Measurements from ENCODE around the gene RSPO4. TPM values are rescaled to one million over a fixed set of nuclear protein-coding genes. Genes with fewer than 3 reads are reported as not detected.

The RSPO4 gene
- total RNA-seq, 2 donors from 2014 or later: 0.12 TPM; not detected in 1

DNA sequence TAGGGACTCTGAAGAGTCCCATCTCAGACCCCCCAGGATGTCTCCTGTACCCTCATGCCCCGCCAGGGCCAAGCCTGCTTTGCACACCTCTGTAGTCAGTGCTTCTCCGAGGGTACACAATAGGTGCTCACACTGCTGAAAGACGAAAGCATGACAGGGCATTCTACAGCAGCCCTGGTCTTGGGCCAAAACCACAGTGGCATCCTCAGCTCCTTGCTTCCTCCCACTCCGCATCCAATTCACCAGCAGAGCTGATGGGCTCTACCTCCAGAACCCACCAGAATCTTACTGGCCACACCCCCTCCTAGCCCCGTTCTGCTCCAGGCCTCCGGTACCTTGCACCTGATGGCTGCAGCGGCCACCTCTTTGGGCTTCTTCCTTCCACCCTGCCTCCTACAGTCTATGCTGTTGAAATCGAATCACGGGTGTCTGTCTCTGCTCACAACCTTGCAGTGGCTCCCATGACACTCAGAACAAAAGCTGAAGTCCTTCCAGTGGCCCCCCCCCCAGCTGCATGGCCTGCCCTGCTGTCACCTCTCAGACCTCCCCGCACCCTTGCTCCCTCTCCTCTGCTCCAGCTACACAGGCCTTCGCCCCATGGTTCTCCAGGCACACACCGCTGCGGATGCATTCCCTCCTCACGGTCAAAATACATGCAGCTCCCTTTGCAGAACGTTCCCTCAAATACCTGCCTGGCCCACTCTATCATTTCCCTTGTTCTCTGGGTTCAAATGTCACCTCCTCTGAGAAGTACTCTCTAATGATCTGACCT, 87.2 kb downstream of the RSPO4 start:
- Mint-ChIP-seq H3K9me3 (no peaks in the 10 kb centered on the region), H3K4me3 (no peak overlapping the region), H3K4me1 (ENCODE audit: low read depth) (no peaks in the 10 kb centered on the region), H3K27me3 (ENCODE audit: low read depth) (peaks cover 5% of the 10 kb centered on the region), H3K27ac (no peak overlapping the region), H3K36me3 (ENCODE audit: insufficient read depth in 2 of 2) (no peaks in the 10 kb centered on the region)
- DNase-seq: no peak
- no peak for ATAC-seq (replicated peaks in 1 of 2)

DNA sequence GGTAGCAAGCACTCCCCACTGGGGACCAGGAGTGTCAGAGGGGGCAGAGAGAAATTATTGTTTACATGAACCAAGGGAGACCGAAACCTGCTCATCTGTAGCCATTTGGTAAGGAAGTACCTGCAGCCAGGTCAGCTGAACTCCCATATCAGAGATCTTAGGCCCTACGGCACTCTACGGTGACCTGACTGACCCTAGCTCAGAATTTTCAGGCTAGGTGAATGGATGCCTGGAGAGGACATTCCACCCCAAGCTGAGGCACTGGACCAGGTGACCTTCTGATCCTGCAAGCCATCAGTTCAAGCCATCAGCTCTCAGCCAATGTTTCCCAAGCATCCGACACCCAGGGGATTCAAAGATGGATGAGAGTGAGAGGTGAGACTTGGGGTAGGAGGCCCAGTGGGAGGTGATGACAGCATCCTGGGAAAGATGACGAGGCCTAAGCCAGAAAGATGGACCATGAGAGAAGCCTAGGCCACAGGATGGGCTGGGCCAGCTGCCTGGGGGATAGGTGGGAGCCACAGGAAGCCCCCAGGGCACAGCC, 88.7 kb downstream of the RSPO4 start:
- DNase-seq: no peak

DNA sequence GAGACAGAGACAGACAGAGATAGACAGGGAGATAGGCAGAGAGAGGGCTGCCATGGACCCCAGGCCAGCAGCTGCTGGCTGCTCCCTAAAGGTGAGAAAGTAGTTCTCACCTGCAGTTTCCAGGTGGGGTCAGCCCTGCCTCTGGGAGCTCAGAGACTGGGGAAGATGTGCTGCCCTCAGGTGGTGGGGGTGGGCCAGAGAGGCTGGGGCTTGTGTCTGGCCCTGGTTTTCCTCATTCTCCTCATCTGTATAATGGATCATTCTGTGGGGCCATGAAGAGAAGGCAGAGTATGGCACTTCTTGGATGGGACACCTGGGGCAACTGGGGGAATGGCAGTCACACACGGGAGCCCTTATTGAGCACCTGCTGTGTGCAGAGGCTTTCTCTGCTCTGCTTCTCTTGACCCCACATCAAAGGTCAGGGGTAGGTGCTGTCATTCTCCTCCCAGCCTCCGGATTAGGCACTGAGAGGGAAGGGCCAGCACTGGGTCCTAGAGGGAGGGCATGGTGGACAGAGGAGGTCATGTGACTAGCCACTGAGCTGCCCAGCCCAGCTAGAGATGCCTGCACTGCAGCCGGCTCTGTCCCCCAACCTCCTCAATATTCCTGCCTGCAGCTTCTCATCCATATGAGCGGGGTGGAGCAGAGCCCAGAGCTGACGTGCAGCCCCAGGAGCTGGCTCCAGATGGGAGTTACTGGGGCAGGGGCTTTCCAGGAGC, 90.1 kb downstream of the RSPO4 start:
- Mint-ChIP-seq H3K27me3 (ENCODE audit: low read depth) (peaks cover 5% of the 10 kb centered on the region), H3K36me3 (ENCODE audit: insufficient read depth in 2 of 2) (no peaks in the 10 kb centered on the region), H3K4me1 (ENCODE audit: low read depth) (no peaks in the 10 kb centered on the region), H3K27ac (no peak overlapping the region), H3K4me3 (no peak overlapping the region), H3K9me3 (no peaks in the 10 kb centered on the region)
- peak in 1 of 2 donors; percentile 7 for DNase-seq
- no peak for ATAC-seq (replicated peaks in 1 of 2)

More for the DNA sequence above, 88.7 kb downstream of the RSPO4 start:
- ATAC-seq (replicated peaks in 1 of 2): no peak
- H3K4me3 Mint-ChIP-seq: no peak overlapping the region
- no peak overlapping the region for H3K27ac Mint-ChIP-seq
- H3K36me3 Mint-ChIP-seq (ENCODE audit: insufficient read depth in 2 of 2): no peaks in the 10 kb centered on the region
- no peaks in the 10 kb centered on the region for H3K4me1 Mint-ChIP-seq (ENCODE audit: low read depth)
- H3K9me3 Mint-ChIP-seq: no peaks in the 10 kb centered on the region
- peaks cover 5% of the 10 kb centered on the region for H3K27me3 Mint-ChIP-seq (ENCODE audit: low read depth)

DNA sequence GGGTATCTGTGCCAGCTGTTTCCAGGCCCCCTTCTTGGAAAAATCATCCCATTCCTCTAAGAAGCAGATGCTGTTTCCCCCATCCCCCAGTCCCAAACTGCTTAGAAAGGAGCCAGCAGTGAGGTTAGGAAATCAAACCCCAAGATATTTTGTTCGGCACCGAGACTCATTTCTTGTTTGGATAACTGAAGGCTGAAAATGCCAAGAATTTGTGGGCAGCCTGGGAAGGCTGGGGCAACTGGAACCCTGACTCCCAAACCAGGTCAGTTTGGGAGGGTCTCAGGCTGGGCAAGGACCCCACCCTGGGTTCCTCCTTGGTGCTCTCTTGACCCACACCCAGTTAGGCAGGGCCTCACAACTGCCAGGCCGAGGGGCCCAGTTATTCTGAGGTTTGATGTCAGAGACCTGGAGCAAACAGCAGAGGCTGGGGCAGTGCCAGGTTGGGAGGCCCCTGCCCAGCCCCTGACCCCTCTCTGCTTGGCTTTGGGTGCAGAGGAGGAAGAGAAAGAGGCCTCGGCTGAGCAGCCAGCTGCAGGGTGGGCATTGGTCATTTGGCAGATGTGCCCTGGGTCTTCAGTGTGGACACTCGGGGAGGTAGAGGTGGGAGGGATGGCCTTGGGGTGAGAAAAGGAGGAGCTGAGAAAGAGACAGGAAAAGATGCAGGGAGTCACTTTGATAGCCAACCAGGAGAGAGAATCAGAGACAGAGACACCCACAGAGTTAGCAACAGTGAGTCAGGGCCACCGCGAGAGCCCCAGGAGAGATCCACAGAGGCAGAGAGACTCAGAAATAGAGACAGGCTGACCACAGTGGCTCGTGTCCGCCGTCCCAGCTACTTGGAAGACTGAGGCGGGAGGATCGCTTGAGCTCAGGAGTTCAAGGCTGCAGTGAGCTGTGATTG, 91.0 kb downstream of the RSPO4 start:
- Mint-ChIP-seq H3K9me3 (no peaks in the 10 kb centered on the region), H3K4me3 (no peak overlapping the region), H3K27me3 (ENCODE audit: low read depth) (peaks cover 5% of the 10 kb centered on the region), H3K36me3 (ENCODE audit: insufficient read depth in 2 of 2) (no peaks in the 10 kb centered on the region), H3K27ac (no peak overlapping the region), H3K4me1 (ENCODE audit: low read depth) (no peaks in the 10 kb centered on the region)
- no peak for ATAC-seq (replicated peaks in 1 of 2)
- no peak for DNase-seq

DNA sequence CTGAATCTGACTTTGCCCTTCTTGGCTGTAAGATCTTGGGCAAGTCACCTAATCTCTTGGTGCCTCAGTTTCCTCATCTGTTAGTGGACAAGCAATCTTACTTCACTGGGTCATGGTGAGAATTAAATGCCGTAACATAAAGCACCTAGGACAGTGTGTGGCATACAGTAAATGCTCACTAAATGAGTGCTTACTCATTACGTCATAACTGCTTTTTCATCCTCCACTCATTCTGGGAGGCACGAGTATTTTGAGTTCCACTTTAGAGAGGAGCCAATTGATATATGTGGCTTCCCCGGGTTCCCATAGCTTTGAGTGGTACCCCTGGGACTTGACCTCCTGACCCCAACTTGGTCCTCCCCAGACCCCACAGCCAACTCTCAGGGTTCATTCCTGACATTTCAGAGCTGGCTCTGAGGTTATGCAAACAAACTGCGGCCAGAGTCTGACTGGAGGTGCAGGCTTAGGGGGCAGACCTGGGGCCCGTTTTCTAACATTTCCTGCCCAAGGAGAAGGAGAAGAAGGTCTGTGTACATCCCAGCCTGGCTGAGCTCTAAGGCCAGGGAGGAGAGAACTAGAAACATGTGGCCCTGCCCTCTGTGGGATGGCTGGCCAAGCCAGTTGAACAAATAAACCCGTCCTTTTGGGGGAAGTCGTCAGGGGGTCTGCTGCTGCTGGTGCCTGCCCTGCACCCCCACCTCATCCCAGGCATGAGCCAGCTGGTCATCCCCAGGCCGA, 91.8 kb downstream of the RSPO4 start:
- Mint-ChIP-seq H3K27ac (no peak overlapping the region), H3K27me3 (ENCODE audit: low read depth) (peaks cover 5% of the 10 kb centered on the region), H3K9me3 (no peaks in the 10 kb centered on the region), H3K4me3 (no peak overlapping the region), H3K36me3 (ENCODE audit: insufficient read depth in 2 of 2) (no peaks in the 10 kb centered on the region), H3K4me1 (ENCODE audit: low read depth) (no peaks in the 10 kb centered on the region)
- DNase-seq (no peak), ATAC-seq (replicated peaks in 1 of 2) (no peak)

DNA sequence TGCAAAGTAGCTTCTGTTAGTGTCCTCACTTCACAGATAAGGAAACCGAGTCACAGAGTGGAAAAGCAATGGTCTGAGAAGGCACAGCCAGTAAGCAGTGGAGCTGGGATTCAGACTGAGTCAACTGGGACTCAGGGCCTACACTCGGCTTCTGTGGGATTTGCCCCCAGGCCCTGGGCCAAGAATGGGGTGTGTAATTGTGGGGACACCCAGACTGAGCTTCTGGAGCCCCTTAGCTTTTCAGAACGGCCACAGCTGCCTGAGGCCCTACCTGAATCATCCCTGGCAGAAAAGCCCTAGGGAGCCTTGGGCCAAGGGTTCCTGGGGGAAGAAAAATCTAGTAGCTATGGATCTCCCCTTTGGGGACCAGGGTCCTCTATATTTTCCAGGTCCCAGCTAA, 92.5 kb downstream of the RSPO4 start:
- no peak for DNase-seq
- Mint-ChIP-seq H3K4me1 (ENCODE audit: low read depth) (no peaks in the 10 kb centered on the region), H3K27ac (no peak overlapping the region), H3K9me3 (no peaks in the 10 kb centered on the region), H3K36me3 (ENCODE audit: insufficient read depth in 2 of 2) (no peaks in the 10 kb centered on the region), H3K4me3 (no peak overlapping the region), H3K27me3 (ENCODE audit: low read depth) (peaks cover 5% of the 10 kb centered on the region)
- no peak for ATAC-seq (replicated peaks in 1 of 2)

Other genes with a start within 250 kb of the RSPO4 start
- not detected for gene SLC52A3, start 233.8 kb downstream of the RSPO4 start, total RNA-seq
- gene FAM110A, start 168.6 kb downstream of the RSPO4 start, total RNA-seq: 10 to 100 TPM; 21.1 to 24.5 TPM
- gene ANGPT4, start 86.0 kb downstream of the RSPO4 start, total RNA-seq: not detected
- gene PSMF1, start 116.3 kb upstream of the RSPO4 start, total RNA-seq: 100 to 1,000 TPM; 168 to 185 TPM
- gene TMEM74B, start 182.7 kb upstream of the RSPO4 start, total RNA-seq: 1 to 10 TPM in 1 of 2 donors, under 1 TPM in 1; 0.60 to 1.5 TPM
- under 1 TPM in 1 of 2 donors, not detected in 1; 0.19 TPM for gene C20orf202, start 201.1 kb upstream of the RSPO4 start, total RNA-seq
- gene RAD21L1, start 223.7 kb upstream of the RSPO4 start, total RNA-seq: 1 to 10 TPM in 1 of 2 donors, under 1 TPM in 1; 0.21 to 1.2 TPM